CD1c-positive myeloid dendritic cell (primary cell): ENCODE measurements around the gene RNPEP.
"Not testable (repeated sequence)": the region's sequence is repeated elsewhere in the genome, so short reads cannot be mapped to it uniquely, and the experiment has no call there.

Experiments
- DNase-seq: peaks from one replicate; pipeline ENCODE4 v3.0.0-alpha.2; 2016; ENCODE audit errors: extremely low spot score

Gene RNPEP

DNA sequence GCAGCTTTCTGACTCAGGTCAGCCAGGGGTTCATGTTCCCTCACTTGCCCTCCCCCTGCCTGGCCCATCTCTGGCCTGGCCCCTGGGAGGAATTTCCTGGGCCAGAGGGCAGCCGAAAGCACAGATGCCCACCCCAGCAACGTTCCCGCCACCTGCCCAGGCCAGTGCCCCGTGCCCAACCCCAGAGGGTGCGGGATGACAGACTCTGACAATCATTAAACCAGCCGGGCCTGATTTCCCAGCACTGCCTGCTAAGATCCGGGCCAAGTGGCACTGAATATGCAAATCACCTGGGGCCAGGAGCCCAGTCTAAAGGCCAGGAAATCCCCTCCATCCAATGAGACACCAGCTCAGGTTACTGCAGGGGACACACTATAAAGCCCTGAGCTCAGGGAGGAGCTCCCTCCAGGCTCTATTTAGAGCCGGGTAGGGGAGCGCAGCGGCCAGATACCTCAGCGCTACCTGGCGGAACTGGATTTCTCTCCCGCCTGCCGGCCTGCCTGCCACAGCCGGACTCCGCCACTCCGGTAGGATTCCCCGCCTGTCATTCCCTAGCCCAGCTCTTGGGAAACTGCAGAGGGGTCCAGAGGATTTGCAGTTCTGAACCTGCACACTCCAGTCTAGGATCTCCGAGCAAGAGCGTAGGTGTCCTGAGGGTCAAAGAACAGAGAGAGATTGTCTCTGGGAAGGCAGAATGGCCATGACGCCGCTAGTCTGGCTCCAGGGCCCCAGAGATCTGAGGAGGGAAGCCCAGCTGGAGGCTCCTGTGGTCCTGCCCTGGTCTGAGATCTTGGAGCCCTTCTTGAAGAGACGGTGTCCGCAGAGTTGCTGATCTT lies 27.9 kb downstream of the RNPEP start, which contains the start of gene ELF3:
TSS of gene ELF3 (plus strand) at position 408 of the 836 bp plus-strand sequence. CDS start 550 bp downstream, outside the sequence.
- DNase-seq = no peak

DNA sequence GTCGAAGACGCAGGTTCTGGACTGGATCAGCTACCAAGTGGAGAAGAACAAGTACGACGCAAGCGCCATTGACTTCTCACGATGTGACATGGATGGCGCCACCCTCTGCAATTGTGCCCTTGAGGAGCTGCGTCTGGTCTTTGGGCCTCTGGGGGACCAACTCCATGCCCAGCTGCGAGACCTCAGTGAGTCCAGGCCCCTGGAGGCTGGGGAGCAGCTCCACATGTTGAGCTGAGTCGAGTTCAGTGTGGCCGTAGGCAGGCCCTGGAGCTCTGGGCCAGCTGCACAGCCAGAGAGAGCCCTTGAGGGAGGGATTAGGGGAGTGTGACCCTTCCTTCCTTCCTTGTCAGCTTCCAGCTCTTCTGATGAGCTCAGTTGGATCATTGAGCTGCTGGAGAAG lies 29.5 kb downstream of the RNPEP start:
- no peak for DNase-seq

DNA sequence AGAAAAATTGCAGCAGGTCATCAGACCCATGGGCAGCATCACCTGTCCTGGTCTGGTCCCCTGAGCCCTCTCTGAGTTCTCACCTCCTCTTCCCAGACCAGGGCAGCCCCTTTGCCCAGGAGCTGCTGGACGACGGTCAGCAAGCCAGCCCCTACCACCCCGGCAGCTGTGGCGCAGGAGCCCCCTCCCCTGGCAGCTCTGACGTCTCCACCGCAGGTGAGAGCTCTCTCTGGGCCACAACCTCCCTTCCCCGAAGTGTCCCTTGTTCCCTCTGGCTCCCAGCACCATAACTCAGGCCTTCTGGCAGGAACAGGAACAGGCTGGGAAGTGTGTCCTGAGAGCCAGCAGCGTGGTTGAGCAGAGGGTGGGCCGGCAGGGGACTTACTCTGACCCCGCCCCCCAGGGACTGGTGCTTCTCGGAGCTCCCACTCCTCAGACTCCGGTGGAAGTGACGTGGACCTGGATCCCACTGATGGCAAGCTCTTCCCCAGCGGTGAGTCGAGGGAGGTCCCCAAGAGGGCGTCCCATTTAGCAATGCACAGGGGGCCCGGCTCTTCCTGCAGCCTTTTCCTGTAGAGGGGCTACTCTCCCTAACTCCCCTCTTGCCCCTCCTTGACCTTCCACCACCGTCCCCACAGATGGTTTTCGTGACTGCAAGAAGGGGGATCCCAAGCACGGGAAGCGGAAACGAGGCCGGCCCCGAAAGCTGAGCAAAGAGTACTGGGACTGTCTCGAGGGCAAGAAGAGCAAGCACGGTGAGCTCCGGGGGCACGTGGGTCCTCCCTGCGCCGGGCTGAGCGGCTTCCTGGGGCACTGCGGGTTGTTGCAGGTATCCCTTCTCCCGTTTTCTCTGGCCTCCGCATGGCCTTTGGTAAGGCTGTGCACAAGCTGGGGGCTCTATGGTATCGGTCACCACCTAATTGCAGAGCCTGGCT lies 30.4 kb downstream of the RNPEP start:
- no peak for DNase-seq

DNA sequence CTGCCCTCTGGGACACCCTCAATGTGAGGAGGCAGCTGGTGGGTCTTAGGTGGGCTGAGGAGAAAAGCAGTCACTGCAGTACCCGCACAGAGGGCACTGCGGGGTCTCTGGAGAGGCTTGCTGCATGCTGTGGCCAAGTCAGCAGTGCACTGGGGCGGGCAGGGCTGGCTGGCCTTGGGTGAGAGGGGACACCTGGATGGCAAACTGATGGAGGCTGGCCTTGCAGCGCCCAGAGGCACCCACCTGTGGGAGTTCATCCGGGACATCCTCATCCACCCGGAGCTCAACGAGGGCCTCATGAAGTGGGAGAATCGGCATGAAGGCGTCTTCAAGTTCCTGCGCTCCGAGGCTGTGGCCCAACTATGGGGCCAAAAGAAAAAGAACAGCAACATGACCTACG lies 31.2 kb downstream of the RNPEP start:
- no peak for DNase-seq

DNA sequence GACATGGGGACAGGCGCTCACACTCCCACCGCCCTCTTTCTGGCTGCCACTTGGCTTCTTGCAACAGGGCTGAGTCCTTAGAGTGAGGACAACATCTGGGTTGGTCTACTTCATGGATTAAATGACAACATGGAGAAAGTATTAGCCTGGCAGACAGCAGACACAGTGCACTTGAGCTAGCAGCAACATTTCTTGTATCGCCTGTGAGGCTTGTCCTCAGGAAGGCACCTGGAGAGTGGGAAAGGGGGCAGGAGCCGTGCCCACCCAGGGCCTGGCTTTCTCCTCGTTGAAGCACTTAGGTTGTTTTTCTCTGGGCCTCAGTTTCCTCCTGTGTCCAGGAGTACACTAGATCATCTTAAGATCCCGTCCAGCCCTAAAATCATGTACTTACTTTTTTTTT lies 31.6 kb downstream of the RNPEP start:
- no peak for DNase-seq

DNA sequence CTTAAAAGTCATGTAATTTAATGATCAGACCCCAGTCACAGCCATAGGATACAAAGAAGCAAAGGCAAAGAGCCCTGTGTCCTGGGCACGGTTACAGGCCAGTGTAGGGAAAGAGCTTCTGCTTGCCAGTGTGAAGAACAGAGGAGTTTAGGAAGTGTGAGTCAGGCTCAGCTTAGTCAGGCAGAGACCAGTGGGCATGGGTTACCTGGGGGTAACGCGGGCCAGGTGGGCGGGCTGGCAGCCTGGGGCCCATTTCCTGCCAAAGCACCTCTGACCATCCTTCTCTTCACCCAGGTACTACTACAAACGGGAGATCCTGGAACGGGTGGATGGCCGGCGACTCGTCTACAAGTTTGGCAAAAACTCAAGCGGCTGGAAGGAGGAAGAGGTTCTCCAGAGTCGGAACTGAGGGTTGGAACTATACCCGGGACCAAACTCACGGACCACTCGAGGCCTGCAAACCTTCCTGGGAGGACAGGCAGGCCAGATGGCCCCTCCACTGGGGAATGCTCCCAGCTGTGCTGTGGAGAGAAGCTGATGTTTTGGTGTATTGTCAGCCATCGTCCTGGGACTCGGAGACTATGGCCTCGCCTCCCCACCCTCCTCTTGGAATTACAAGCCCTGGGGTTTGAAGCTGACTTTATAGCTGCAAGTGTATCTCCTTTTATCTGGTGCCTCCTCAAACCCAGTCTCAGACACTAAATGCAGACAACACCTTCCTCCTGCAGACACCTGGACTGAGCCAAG lies 32.6 kb downstream of the RNPEP start:
- DNase-seq = no peak

DNA sequence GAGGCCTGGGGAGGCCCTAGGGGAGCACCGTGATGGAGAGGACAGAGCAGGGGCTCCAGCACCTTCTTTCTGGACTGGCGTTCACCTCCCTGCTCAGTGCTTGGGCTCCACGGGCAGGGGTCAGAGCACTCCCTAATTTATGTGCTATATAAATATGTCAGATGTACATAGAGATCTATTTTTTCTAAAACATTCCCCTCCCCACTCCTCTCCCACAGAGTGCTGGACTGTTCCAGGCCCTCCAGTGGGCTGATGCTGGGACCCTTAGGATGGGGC lies 33.2 kb downstream of the RNPEP start:
- no peak for DNase-seq

DNA sequence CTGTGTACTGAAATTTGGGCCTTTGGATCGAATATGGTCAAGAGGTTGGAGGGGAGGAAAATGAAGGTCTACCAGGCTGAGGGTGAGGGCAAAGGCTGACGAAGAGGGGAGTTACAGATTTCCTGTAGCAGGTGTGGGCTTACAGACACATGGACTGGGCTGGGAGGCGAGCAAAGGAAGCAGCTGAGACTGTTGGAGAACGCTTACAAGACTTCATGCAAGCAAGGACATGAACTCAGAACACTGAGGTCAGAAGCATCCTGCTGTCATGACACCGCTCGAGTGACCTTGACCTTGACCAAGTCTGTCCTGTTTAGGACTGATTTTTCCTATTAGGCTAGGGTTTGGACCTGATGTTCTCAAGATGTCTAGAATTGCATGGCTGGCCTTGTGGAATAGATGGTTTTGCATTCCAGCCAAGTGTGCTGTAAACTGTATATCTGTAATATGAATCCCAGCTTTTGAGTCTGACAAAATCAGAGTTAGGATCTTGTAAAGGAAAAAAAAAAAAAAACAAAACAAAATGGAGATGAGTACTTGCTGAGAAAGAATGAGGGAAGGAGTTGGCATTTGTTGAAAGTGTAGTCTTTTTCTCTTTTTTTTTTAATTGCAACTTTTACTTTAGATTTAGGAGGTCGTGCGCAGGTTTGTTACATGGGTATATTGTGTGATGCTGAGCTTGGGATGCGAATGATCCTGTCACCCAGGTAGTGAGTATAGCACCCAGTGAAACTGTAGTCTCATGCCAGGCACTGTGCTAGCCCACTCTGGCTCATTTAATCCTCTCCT lies 33.8 kb downstream of the RNPEP start:
- no peak for DNase-seq

DNA sequence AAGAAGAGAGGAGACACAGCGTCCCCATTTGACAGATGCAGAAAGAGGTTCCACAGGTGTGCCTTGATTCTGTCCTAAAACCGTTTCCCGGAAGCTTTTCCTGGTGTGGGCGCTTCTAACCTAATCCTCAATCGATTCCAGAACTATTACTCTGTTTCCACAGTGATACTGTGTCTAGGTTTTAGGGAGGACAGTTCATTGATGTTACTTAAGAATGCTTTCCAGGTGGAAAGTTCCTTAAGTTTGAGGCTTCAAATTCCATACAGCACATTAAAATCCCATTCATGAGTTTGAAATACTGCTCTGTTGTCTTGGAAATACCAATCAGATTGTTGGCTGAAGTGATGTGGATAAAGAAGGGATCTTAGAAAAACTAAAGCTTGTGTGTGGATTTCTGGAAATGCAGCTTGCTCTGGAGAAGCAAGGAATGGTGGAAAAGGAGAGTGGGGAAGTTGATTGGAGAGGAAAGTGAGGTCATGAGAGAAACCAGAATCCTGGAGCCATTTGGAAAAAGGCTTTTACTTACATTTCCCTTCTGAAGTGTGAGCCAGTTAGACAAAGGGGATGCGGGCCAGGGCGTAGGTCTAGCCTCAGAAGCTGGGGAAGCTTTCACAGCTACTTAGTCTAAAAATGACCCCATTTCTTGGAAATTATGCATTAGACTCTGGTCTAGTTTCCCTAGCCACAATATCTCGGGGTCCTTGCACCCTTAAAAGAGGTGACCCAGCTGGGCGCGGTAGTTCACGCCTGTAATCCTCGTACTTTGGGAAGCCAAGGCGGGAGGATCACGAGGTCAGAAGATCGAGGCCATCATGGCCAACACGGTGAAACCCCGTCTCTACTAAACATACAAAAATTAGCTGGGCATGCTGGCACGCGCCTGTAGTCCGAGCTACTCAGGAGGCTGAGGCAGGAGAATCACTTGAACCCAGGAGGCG lies 34.6 kb downstream of the RNPEP start:
- DNase-seq = no peak

DNA sequence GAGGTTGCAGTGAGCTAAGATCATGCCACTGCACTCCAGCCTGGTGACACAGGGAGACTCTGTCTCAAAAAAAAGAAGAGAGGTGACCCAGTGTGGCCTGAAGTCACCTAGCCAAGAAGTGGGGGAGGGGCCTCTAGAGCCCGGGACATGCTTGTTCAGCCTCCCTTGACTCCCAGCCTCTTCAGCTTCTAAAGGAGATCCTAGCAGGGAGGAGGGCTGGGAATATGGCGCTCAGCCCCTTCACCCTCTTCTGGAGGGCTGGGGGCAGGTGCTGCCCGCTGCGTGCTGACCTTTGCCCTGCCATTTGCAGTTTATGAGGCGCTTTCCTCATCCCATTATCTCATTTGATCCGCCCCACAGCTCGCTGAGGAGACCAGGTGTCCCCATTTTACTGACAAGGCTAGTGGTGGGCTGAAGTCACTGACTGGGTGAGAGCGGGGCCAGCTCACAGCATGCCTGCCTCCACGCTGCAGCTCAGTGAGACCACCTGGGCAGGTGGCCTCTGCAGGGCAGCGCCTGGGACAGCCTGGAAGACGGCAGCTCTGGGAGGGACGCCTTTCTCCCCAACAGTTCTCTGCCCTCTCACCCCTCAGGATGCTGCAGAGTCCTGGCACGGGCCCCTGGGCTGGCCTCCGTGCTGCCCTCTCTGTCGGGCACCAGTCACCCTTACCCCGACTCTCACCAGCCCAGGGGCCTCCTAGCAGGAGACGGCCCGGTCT lies 35.5 kb downstream of the RNPEP start:
- DNase-seq = no peak

DNA sequence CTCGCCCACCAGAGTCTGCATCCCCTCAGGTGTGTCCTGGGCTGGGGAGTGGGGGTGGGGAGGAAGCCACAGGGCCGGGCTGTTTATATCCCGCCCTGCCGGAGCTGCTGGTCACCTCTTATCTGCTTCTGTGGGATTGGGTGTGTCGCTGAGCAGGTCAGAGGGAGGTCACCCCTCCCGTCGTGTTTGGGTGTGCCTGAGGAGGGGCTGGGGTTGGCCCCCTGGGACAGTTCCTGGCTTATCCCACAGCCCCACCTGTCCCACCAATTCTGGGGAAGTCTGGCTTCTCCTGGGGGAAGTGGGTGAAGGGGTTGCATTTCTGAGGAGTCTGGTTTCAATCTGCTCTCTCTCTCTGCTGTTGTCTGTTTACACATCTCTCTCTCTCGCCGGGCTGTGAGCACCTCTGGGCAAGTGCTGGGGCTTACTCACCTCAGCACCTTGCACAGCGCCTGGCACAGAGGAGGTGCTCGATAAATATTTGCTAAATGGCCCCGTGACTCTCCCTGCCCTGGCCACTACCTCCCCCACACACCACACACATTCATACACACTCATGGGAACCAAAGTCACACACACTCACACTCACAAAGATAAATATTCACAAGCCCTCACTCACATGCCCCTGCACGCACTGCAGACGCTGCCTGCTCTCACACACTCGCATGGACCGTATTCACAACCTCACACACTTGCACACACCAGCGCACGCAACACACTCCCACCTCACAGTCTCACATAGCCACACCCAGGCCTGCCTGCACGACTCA lies 36.2 kb downstream of the RNPEP start:
- no peak for DNase-seq

DNA sequence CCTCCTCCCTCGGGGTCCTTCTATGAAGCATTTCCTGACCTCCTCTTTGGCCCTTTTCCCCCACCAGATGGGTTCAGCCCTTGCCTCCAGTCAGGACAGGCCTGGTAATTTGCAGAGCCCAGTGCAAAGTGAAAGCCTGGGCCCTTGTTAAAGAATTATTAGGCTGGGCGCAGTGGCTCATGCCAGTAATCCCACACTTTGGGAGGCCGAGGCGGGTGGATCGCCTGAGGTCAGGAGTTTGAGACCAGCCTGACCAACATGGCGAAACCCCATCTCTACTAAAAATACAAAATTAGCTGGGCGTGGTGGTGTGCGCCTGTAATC lies 36.7 kb downstream of the RNPEP start:
- DNase-seq = not testable (repeated sequence)

DNA sequence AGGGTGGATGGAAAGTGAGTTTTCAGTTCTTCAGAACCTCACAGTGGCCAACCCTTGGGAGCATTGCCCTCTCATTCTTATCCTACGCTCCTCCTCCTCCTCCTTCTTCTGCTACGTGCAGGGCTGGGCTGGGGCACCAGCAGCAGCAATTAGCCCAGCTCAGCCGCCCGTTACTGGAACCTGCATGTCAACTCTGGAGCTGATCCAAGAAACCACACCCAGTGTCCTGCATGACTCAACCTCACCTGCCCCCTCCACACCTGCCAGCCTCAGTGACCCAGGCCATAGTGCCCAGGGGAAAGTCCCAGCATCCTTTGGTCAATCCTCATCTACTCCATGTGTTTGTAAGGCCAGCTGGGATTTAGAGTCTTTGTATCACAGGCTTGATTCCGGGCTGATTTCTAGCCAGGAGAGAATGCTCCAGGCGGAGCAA lies 40.6 kb downstream of the RNPEP start:
- no peak for DNase-seq

DNA sequence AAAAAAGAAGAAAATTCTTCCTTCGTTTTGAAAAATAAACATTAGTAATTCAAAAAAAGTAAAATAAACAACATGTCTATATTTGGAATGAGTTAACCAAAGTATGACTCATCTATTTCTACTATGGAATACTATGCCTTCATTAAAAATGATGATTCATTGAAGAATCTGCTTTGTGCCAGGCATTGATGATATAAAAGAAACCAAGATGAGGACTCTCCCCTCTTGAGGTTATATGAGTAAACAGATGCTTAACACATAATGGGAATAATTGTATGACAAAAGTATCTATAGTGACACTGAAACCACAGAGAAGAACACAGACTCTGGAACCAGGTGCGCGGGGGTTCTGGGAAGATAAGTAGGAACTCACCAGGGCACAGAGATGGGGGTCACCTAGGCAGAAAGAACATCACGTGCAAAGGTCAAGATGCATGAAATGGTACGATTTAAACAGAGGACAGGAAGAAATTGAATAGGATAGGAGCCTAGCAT lies 46.8 kb downstream of the RNPEP start:
- DNase-seq = no peak

DNA sequence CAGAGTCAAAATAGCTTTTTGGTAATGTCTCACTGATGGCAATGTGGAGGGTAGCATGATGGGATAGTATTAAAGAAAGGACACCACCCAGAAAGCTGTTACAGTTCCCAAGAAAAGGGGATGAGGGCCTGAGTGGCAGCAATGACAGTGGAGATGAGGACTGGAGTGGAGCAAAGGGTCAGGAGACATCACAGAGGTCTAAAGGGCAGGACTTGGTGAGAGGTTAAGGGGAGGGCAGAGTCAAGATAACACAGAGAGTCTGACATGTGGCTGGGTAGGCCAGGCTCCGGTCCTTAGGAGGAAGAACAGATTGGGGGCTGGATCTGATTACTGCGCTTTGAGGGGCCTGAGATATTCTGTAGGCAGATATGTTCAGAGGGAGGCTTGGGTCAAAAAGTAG lies 47.3 kb downstream of the RNPEP start:
- DNase-seq = no peak

DNA sequence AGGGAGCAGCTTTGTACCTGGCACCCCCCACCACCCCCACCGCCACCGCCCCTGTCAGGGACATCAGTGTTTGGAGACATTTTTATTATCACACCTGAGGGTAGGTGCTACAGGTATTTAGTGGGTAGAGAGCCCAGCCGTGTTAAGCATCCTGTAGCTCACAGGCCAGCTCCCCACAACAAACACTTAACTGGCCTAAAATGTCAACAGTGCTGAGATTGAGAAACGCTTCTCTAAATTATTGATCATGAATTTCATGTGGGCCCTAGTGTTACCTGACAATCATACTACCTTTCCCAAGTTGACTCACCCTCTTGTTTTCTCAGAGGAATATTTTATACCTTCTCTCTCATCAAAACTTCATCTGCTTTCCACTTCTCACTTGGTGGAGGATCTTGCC lies 49.3 kb downstream of the RNPEP start:
- no peak for DNase-seq

DNA sequence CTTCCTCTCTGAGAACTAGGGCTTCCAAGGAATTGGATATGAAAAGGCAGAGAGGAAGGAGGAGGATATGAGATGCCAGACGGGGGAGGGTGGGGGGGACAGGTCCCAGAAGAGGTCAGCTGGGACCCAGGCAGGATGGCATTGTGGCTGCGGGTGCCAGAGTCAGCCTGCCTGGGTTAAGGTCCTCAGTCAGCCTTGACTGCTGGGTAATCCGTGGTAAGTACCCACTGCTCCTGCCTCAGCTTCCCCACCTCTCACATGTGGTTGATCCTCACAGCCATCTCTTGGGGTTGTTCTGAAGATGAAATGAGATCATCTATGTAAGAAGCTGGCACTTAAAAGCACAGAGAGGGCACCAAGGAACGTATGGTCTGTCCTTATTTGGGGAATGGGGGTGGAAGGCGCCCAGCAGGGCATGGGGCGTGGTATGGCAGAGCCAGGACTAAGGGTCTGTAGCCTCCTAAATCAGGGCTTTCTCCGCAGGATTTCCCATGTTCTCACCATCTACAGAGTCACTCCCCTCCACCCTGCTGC lies 51.8 kb downstream of the RNPEP start:
- DNase-seq = no peak

DNA sequence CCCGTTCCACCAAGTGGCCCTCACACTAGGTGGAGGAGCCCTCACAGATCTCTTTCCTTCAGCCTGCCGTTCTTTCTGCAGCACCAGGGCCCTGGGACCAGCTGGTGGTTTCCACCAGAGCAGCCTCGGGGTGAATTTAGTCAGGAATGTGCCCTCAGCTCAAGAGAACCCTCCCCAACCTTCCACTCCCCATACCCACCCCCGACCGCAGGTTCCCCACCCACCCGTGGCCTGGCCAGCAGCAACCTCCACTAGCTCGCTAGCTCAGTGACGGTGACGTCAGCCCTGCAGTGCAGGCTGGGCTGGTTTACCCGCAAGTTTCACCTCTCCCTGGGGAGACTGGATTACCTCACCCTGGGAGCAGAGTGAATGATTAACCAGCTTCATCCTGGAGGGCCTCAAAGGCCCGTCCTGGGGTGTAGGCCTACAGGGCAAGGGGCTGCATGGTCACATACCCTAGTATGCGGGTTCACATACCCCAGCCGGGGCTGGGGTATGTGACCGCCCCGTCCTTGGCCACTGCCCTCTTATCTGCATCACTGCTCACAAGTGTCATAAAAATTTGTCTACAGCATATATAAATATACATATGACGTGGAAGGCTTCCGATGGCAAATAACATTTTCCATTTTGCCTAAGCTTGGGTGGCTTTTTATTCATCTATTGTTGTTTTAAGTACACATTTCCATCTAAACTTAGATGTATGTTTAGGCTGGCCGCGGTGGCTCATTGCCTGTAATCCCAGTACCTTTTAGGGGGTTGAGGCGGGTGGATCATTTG lies 52.4 kb downstream of the RNPEP start:
- DNase-seq = no peak
